Stimulated activated CD4-positive, alpha-beta T cell treated with anti-CD3 and anti-CD28 coated beads, Interleukin-12 subunit alpha, Interleukin-12 subunit beta, amount 100 ng/mL, for 48 hours (primary cell): Measurements from ENCODE around the gene AAK1.
"Not testable (repeated sequence)": the region's sequence is repeated elsewhere in the genome, so short reads cannot be mapped to it uniquely, and the experiment has no call there.

ENCODE experiments used
- DNase-seq, 3 donors: peaks; one replicate each; pipeline ENCODE4 v3.0.0-alpha.2; 2020; ENCODE audit warnings: low read depth in 2 of 3, low spot score in 1 of 3

AAK1 gene

GRCh38 chr2:69660637-69661036 is 17.1 kb upstream of the AAK1 start:
- DNase-seq: no peak

GRCh38 chr2:69659941-69660483 is 16.5 kb upstream of the AAK1 start:
- DNase-seq: no peak

DNA sequence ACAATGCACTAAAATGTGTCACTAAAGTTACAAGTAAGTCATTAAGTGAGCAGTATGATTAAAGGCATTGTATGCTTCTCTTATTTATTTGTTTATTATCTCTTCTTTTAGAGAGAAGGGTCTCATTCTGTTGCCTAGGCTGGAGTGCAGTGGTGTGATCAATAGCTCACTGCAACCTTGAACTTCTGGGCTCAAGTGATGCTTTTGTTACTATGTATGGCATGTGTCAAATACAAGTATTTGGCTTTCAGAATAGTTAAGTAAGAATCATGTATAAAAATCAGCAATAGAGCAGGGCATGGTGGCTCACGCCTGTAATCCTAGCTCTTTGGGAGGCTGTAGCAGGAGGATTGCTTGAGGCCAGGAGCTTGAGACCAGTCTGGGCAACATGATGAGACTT is 15.8 kb upstream of the AAK1 start:
- no peak for DNase-seq

DNA sequence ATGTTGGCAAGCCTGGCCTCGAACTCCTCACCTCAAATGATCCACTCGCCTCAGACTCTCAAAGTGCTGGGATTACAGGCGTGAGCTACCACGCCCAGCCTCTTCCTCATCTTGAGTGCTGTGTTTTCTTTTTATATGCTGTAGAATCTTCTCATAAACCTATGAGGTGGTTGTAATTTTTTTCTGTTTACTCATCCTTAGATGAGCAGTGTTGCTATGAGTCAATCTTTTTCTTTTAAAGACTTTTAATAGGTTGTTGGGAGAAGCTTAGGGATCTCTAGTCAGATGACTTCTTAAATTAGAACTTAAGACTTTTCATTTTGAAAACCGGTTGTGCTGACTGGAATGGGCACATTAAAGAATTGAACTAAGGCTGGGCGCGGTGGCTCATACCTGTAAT is 8.7 kb upstream of the AAK1 start:
- no peak for DNase-seq

- not testable (repeated sequence) for DNase-seq
These were observed 3.7 kb upstream of the AAK1 start for GRCh38 chr2:69647196-69647595.

DNA sequence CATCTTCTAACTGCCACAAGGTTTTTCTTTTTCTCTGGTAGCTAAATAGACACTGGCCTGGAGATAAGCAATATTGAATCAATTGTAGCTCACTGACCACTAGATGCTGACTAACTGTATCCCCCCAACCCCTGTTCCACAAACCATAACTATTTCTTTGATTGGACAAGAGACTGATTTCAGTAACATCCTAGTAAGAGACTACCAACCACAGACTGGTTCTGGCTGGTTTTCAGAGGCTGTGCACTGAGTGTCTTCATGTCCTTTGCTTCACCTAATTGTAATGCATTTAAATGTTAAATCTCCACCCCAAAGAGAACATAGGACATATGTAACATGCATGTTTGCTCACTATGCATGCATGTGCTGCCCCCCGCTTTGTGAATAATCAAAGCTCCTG is 3.2 kb upstream of the AAK1 start:
- no peak for DNase-seq

DNA sequence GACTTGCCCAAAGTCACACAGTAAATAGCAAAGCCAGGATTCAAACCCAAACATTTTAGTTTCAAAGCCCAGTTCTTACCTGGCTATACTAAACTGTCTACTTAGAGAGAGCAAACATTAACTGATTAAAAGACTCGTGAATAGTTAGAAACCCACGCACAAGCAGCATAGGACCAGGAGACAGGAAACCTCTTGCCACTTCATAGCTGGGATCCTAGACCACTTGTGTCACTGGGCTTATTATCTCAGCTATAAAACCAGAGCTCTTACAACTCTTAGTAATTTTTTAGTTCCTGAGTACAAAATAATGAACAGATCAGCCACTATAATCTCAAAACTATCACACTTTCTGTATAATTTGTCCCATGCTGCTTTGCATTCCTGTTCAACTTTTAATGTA is 2.4 kb upstream of the AAK1 start:
- DNase-seq: no peak

DNA sequence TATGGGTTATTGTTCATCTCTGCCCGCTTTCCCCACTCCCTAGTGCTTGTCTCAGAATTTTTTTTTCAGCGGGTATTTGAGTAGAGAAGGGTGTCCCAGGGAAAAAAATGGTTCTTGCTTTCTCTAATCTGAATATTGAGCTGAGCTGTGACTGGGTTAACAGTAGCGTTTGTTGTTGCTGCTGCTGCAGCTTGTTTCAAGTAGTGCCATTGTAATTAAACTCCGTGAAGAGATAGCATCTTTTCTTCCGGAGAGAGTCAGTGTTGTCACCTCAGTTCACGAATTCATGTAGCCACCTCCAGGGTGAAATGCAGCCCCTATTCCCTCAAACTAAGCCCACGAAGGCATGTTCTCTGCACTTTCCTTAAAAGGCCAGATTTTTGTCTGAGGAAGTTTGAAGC is 1.5 kb upstream of the AAK1 start:
- DNase-seq: no peak

- no peak for DNase-seq
These were observed 1.0 kb upstream of the AAK1 start for GRCh38 chr2:69644506-69644979.

- peak; percentile 54 to 64 (median 60) for DNase-seq
These were observed 584 bp downstream of the AAK1 start for GRCh38 chr2:69642709-69643601.

DNA sequence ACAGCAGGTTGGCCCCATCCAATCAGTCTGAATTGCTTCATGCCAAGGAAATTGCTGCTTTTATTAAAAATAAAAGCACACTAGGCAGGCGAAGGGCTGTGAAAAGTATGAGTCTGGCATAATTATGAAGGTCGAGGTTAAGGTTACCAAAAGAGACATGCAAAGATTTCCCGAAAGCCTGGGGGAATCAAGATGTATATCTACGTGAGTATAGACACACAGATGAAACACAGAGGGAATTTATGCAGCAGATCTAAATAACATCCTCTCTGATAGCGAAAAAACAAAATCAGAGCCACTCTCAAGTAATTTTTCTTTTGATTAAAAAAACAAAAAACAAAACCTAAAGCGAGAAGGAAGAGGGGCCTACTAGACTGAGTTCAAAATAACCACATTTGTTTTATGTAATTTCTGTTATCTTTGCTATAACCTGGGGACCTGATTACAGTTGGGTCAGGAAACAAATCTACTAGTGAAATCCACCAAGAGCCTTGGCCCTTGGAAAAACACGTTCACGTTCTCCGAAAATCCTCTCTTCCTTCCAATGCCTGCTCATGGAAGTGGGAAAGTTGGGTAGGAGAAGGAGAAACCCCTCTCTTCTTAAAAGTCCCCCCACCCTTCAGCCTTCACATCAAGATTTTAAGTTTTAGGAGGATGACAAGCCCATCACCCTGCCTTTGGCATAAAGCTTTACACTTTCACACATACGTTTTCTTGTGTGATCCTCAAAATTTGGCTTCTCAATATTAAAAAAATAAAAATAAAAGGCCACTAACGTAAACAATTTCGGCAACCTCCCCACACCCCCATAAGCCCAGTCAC is 1.4 kb downstream of the AAK1 start:
- no peak for DNase-seq

DNA sequence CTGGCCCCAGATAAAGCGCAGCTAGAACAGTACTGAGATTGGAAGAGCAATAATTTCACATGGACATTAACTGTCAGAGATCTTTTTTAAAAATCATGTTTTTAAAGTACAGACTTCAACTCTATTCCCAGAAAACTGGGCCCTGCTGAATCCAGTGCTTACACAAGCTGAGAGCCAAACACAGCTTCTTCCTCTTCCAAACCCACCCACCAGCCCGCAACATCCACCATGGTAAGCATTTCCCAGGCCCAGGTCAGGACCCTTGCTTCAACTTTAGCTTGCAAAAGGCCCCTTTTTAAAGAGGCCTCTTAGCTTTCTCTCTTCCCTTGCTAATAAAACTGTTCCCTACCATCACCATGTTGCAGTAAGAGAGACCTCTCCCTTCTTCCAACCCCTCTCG is 2.1 kb downstream of the AAK1 start:
- no peak for DNase-seq

GRCh38 chr2:69639266-69639665 is 4.3 kb downstream of the AAK1 start:
- no peak for DNase-seq

DNA sequence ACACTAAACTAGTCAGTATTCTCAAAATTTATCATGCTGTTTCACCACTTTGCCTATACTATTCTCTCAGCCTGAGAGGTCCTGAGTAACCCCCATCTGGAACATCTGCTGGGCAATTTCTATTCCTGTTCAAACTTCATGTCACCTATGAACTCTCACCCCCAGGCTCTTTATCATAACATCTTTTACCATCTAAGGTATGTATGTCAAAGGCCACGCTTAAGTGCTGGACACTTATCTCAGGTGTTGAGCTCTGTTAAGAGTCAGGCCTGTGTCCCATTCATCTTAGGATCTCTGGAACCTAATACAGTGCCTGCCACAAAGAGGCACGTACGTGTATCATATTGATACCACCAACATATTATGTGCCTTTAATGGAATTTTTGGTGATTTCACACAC is 4.9 kb downstream of the AAK1 start:
- no peak for DNase-seq

DNA sequence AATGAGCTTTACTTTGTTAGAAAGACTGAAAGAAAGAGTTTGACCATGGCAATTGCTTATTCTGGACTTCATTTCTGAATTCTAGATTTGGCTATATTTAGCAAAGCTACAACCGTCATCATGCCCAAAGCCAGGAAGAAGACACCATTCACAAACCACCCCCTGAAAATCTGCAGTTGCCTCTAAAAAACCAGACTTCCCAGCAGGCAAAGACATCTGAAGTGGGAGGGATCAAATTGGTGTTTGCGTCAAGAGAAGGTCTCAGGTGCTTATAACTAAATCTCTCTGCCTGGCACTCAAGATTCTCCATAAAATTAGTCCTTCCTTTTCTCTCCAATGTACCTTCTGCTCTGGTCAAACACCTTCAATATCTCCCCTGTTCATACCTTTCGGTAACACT is 5.6 kb downstream of the AAK1 start:
- no peak for DNase-seq

GRCh38 chr2:69636395-69636794 is 7.1 kb downstream of the AAK1 start:
- DNase-seq: no peak

- no peak for DNase-seq
These were observed 8.1 kb downstream of the AAK1 start for GRCh38 chr2:69635432-69635831.

GRCh38 chr2:69634196-69634821 is 9.2 kb downstream of the AAK1 start:
- no peak for DNase-seq

DNA sequence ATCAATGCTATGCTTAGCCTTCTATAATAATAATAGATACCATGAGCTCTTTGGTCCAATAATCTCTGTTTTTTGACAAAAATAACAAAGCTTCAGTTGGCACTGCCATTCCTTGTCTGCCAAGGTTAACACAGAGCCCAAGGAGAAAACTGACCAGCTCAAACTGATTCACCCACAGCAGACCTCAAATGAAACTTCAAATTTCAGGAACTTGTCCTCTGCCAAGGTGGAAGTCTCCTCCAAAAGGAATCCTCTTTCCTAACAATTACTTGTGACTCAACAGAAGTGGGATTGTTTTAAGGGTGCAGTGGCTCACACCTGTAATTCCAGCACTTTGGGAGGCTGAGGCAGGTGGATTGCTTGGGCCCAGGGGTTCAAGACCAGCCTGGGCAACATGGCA is 12.1 kb downstream of the AAK1 start:
- DNase-seq: no peak

DNA sequence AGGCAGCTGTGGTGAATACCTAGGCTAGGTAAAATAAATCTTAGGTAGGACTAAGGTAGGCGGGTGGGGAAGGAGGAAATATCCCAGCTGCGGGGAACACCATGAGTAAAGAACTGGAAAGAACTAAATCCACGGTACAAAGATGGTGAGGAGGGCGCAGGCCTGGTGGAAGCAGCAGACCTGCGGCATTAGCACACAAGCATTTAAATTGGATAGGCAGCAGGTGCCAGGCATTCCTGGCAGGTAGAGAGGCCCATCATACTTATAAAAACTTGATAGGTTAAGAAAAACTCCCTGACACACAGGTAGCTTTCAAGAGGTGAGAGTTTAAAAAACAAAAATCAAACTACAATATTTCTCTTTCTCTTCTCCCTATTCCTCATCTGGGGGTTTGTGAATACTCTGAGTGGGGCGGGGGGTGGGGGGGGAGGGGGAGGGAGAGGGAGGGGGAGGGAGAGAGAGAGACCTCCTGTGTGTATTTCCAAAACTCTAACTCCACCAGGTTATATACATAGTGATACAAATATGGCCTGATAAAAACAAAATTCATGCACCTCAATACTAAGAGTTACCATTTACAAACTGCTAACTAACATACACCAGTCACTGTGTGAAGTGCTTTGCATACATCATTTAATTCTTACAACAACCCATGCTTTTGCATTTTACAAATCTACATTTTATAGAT is 13.5 kb downstream of the AAK1 start:
- no peak for DNase-seq
